BE2C (cell line): Measurements from ENCODE around the gene ARPC1A.
A peak's percentile ranks its signal among the peaks of the same experiment; 100 is the strongest.

Experiments used
- DNase-seq: peaks from one replicate; pipeline ENCODE4 v3.0.0-alpha.2; 2020
- H3K27me3 ChIP-seq: fragments of 250-450 bp; sonication (Bioruptor Pico); 2 replicates; pipeline ENCODE4 v1.5.1; 2020; ENCODE audit warnings: mild to moderate bottlenecking
- H3K36me3 ChIP-seq: fragments of 250-450 bp; sonication (Bioruptor Pico); 2 replicates; pipeline ENCODE4 v1.5.1; 2020; ENCODE audit warnings: mild to moderate bottlenecking
- H3K4me1 ChIP-seq: fragments of 250-450 bp; sonication (Bioruptor Pico); 2 replicates; pipeline ENCODE4 v1.5.1; 2020
- H3K4me3 ChIP-seq: 2 replicates; pipeline ENCODE4 v1.5.1; 2011; ENCODE audit warnings: low read depth, low read length
- H3K9me3 ChIP-seq: fragments of 250-450 bp; sonication (Bioruptor Pico); 2 replicates; pipeline ENCODE4 v1.5.1; 2020
- TF ChIP-seq, protein P1 (sequence below): IDR thresholded peaks from 2 replicates; pipeline ENCODE4 v1.5.1; 2012; ENCODE audit warnings: mild to moderate bottlenecking, low read depth, low read length

ARPC1A gene

GRCh38 chr7:99387912-99388311 is 62.2 kb downstream of the ARPC1A start:
- no peak for DNase-seq
- Histone ChIP-seq H3K4me3 (no peak overlapping the region), H3K9me3 (no peaks in the 10 kb centered on the region), H3K4me1 (no peaks in the 10 kb centered on the region), H3K27me3 (no peaks in the 10 kb centered on the region), H3K36me3 (no peaks in the 10 kb centered on the region; the same call in 1 of the 2 replicates)
- TF ChIP-seq, protein P1, sequence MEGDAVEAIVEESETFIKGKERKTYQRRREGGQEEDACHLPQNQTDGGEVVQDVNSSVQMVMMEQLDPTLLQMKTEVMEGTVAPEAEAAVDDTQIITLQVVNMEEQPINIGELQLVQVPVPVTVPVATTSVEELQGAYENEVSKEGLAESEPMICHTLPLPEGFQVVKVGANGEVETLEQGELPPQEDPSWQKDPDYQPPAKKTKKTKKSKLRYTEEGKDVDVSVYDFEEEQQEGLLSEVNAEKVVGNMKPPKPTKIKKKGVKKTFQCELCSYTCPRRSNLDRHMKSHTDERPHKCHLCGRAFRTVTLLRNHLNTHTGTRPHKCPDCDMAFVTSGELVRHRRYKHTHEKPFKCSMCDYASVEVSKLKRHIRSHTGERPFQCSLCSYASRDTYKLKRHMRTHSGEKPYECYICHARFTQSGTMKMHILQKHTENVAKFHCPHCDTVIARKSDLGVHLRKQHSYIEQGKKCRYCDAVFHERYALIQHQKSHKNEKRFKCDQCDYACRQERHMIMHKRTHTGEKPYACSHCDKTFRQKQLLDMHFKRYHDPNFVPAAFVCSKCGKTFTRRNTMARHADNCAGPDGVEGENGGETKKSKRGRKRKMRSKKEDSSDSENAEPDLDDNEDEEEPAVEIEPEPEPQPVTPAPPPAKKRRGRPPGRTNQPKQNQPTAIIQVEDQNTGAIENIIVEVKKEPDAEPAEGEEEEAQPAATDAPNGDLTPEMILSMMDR: no peak

DNA sequence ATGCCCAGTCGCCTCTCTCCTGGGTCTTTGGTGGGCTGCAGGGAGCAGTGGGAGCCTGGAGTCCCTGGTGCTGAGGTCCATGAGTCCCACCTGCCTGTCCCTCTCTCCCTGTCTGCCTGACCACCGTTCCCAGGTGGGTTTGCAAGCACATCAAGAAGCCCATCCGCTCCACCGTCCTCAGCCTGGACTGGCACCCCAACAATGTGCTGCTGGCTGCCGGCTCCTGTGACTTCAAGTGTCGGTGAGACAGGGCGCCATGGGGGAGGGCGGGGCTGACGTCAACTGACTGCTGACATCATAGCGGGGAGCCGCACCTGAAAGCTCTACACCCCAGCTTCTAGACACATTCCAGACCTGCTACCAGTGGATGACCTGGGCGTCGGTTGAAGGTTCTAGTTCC is 64.1 kb downstream of the ARPC1A start:
- no peak for DNase-seq
- H3K36me3 ChIP-seq: peaks cover under 1% of the 10 kb centered on the region; the same call in 1 of the 2 replicates
- H3K4me1 ChIP-seq: peaks cover 6% of the 10 kb centered on the region; the same call in 1 of the 2 replicates
- no peaks in the 10 kb centered on the region for H3K27me3 ChIP-seq
- TF ChIP-seq, protein P1: no peak
- no peaks in the 10 kb centered on the region for H3K9me3 ChIP-seq
- no peak overlapping the region for H3K4me3 ChIP-seq

DNA sequence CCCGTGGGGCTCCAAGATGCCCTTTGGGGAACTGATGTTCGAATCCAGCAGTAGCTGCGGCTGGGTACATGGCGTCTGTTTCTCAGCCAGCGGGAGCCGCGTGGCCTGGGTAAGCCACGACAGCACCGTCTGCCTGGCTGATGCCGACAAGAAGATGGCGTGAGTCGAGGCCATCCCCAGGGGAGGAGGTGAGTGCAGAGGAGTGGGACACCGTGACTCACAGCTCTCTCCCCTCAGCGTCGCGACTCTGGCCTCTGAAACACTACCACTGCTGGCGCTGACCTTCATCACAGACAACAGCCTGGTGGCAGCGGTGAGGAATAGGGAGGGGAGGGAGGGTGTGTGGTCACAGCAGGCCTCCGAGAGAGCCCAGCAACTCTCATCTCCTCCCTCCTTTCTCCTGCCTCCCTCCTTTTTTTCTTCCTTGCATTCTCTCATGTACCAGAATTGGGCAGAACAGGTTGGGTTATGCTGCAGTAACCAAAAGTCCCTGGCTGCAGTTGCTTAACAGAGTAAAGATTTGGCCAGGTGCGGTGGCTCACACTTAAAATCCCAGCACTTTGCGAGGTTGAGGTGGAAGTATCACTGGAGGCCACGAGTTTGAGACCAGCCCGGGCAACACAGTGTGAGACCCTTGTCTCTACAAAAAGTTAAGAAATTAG is 65.4 kb downstream of the ARPC1A start:
- H3K36me3 ChIP-seq: peaks cover 13% of the 10 kb centered on the region
- TF ChIP-seq, protein P1: no peak
- peaks cover 6% of the 10 kb centered on the region; the same call in 1 of the 2 replicates for H3K4me1 ChIP-seq
- no peaks in the 10 kb centered on the region for H3K9me3 ChIP-seq
- peak; percentile 58 for DNase-seq
- no peaks in the 10 kb centered on the region for H3K27me3 ChIP-seq
- H3K4me3 ChIP-seq: no peak overlapping the region

DNA sequence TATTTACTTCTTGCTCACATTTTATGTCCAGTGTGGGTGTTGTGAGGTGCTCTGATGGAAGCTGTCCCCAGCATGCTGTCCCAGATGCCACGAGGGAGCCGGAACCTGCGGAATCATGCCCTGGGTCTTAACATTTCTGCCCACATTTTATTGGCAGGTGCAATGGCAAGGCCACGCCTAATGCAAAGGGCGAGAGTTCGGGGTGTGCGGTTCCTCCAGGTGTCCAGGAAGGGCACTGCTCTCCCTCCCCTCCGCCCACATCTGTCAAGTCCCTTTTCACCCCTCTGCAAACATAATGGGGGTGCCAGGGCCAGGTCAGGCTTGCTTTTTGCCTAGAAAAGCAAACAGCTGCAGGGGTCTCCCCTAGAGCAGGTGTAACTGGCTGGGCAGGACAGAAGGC is 66.3 kb downstream of the ARPC1A start:
- Histone ChIP-seq H3K36me3 (peaks cover 19% of the 10 kb centered on the region), H3K9me3 (no peaks in the 10 kb centered on the region), H3K27me3 (no peaks in the 10 kb centered on the region), H3K4me3 (peak overlapping the region; percentile 76), H3K4me1 (peaks cover 6% of the 10 kb centered on the region; the same call in 1 of the 2 replicates)
- TF ChIP-seq, protein P1: no peak
- no peak for DNase-seq

DNA sequence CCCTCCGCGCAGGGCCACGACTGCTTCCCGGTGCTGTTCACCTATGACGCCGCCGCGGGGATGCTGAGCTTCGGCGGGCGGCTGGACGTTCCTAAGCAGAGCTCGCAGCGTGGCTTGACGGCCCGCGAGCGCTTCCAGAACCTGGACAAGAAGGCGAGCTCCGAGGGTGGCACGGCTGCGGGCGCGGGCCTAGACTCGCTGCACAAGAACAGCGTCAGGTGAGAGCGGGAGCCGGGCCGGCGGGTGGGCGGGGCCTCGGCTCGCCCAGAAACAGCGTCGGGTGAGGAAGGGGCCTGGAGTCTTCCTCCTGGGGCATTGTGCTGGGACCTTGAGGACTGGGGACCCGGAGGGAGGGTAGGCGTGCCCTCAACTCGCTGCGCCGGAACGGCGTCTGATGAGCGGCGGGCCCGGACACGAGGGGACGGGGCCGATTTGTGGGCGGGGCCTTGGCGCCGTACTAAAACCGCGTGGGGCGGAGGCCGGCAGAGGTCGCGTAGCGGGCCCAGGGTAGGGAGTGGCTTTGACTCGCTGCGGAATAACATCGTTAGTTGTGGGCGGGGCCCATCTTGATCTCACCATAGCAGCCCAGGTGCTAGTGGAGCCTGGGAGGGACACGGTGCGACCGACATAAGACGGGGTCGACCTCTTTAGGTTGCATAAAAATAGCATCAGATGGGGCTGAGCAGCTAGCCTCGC is 67.1 kb downstream of the ARPC1A start:
- no peaks in the 10 kb centered on the region for H3K27me3 ChIP-seq
- peak; percentile 86 for DNase-seq
- H3K9me3 ChIP-seq: no peaks in the 10 kb centered on the region
- TF ChIP-seq, protein P1: no peak
- peaks cover 6% of the 10 kb centered on the region; the same call in 1 of the 2 replicates for H3K4me1 ChIP-seq
- H3K36me3 ChIP-seq: peaks cover 27% of the 10 kb centered on the region
- H3K4me3 ChIP-seq: peak overlapping the region; percentile 76
